ENCODE results near the gene NCOA7. TPM values are rescaled to one million over a fixed set of nuclear protein-coding genes. Genes with fewer than 3 reads are reported as not detected.

NCOA7 gene
- total RNA-seq, 1 donor: 34.0 TPM

DNA sequence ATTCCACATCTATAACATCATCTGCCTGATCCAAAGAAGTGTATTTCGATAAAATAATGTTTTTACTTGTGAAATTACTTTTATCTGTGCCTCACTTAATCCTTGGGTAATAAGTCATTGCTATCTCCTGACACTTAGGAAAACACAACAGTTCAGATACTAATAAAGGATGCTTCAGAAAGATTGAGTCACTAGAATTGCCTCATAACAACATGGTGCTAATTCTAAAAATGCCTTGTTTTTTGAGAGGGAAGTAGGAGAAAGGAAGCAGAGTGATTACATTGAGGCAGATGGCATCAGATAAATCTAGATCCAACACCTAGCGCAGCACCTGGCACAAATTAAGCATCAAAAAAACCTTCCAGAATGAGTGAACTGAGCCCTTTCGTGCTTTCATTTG, 69.0 kb downstream of the NCOA7 start:
- Histone ChIP-seq H3K4me3 (ENCODE audit: insufficient read depth, low read length) (no peak overlapping the region), H4K20me1 (ENCODE audit: insufficient read depth, low read length) (no peaks in the 10 kb centered on the region), H3K4me2 (ENCODE audit: insufficient read depth, low read length) (no peak overlapping the region), H3K4me1 (ENCODE audit: insufficient read depth, low read length) (no peaks in the 10 kb centered on the region), H2AFZ (ENCODE audit: low read length) (no peak overlapping the region), H3K9me3 (ENCODE audit: low read depth, low read length) (no peaks in the 10 kb centered on the region), H3K27ac (ENCODE audit: low read depth, low read length) (no peak overlapping the region), H3K79me2 (ENCODE audit: insufficient read depth, low read length) (no peaks in the 10 kb centered on the region), H3K36me3 (ENCODE audit: insufficient read depth, low read length) (no peaks in the 10 kb centered on the region), H3K27me3 (ENCODE audit: insufficient read depth, low read length) (no peaks in the 10 kb centered on the region)
- TF ChIP-seq, protein P1, sequence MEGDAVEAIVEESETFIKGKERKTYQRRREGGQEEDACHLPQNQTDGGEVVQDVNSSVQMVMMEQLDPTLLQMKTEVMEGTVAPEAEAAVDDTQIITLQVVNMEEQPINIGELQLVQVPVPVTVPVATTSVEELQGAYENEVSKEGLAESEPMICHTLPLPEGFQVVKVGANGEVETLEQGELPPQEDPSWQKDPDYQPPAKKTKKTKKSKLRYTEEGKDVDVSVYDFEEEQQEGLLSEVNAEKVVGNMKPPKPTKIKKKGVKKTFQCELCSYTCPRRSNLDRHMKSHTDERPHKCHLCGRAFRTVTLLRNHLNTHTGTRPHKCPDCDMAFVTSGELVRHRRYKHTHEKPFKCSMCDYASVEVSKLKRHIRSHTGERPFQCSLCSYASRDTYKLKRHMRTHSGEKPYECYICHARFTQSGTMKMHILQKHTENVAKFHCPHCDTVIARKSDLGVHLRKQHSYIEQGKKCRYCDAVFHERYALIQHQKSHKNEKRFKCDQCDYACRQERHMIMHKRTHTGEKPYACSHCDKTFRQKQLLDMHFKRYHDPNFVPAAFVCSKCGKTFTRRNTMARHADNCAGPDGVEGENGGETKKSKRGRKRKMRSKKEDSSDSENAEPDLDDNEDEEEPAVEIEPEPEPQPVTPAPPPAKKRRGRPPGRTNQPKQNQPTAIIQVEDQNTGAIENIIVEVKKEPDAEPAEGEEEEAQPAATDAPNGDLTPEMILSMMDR (IDR thresholded peaks at IDR 0.05; ENCODE audit: extremely low read depth, low read depth, low read length): no peak
- no peak for DNase-seq (ENCODE audit: insufficient read length, low spot score, missing footprints)

DNA sequence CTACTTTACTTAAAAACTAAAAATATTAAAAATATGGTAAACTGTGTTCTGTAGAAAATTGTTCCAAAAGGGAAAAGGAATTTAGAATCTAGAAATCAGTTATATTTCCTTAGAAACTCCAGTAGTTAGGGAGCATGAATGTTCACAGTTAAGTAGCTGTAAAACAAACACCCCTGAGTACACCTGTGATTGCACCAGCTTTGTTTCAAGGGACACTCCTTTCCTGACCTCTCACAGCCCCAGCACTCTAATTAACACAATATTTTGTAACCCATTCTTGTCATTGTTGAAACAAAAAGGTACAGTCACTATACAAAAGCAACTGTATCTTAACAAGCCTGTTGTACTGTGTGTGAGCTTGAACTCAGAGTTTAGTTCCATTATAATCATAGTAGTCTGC, 72.3 kb downstream of the NCOA7 start:
- Histone ChIP-seq H3K79me2 (ENCODE audit: insufficient read depth, low read length) (no peaks in the 10 kb centered on the region), H3K4me3 (ENCODE audit: insufficient read depth, low read length) (no peak overlapping the region), H3K9me3 (ENCODE audit: low read depth, low read length) (no peaks in the 10 kb centered on the region), H2AFZ (ENCODE audit: low read length) (no peak overlapping the region), H3K4me2 (ENCODE audit: insufficient read depth, low read length) (no peak overlapping the region), H3K36me3 (ENCODE audit: insufficient read depth, low read length) (no peaks in the 10 kb centered on the region), H3K4me1 (ENCODE audit: insufficient read depth, low read length) (peaks cover 9% of the 10 kb centered on the region), H4K20me1 (ENCODE audit: insufficient read depth, low read length) (no peaks in the 10 kb centered on the region), H3K27me3 (ENCODE audit: insufficient read depth, low read length) (no peaks in the 10 kb centered on the region), H3K27ac (ENCODE audit: low read depth, low read length) (no peak overlapping the region)
- DNase-seq (ENCODE audit: insufficient read length, low spot score, missing footprints): no peak
- TF ChIP-seq, protein P1 (IDR thresholded peaks at IDR 0.05; ENCODE audit: extremely low read depth, low read depth, low read length): no peak

DNA sequence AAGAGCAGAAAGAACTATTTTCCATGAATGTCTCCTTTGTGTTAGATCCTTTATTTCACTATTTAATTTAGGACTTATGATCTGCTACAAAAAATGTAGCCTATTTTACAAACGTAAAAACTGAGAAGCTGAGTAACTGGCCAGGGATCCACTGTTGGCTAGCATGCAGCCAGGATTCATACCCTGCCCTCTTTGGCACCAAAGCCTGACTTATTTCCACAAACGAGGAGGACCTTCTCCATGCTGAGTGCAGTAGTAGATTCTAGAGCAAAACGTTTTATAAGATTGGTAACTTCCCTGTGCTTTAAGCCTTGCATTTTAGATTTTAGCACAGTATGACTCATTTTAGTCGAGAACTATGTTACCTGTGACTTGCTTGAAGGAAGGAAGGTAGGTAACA, 74.3 kb downstream of the NCOA7 start:
- peaks cover 13% of the 10 kb centered on the region for H3K4me1 ChIP-seq (ENCODE audit: insufficient read depth, low read length)
- H3K4me2 ChIP-seq (ENCODE audit: insufficient read depth, low read length): no peak overlapping the region
- no peak overlapping the region for H2AFZ ChIP-seq (ENCODE audit: low read length)

DNA sequence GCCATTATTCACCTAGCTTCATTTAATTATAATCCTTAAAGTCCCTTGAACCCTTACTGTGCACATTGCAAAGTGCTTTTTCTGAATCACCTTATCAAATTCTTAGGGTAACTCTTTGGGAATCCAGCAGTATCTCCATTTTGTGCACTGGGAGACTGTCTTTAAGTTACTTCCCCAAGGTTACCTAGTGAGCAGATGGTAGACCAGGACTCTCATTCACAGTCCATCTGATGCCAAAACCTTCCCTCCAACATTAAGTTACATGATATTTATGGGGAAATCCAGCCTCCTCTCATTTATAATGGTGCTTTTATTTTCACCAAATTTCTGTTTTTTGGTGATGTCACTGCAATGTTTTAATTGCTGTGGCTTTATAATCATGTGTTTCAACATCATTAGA, 75.7 kb downstream of the NCOA7 start:
- H3K27me3 ChIP-seq (ENCODE audit: insufficient read depth, low read length): no peaks in the 10 kb centered on the region
- no peak overlapping the region for H3K4me2 ChIP-seq (ENCODE audit: insufficient read depth, low read length)
- TF ChIP-seq, protein P1 (IDR thresholded peaks at IDR 0.05; ENCODE audit: extremely low read depth, low read depth, low read length): no peak
- no peaks in the 10 kb centered on the region for H3K36me3 ChIP-seq (ENCODE audit: insufficient read depth, low read length)
- peaks cover 13% of the 10 kb centered on the region for H3K4me1 ChIP-seq (ENCODE audit: insufficient read depth, low read length)
- no peak overlapping the region for H2AFZ ChIP-seq (ENCODE audit: low read length)
- H3K4me3 ChIP-seq (ENCODE audit: insufficient read depth, low read length): no peak overlapping the region
- no peak overlapping the region for H3K27ac ChIP-seq (ENCODE audit: low read depth, low read length)
- H4K20me1 ChIP-seq (ENCODE audit: insufficient read depth, low read length): no peaks in the 10 kb centered on the region
- H3K79me2 ChIP-seq (ENCODE audit: insufficient read depth, low read length): no peaks in the 10 kb centered on the region
- H3K9me3 ChIP-seq (ENCODE audit: low read depth, low read length): no peaks in the 10 kb centered on the region
- no peak for DNase-seq (ENCODE audit: insufficient read length, low spot score, missing footprints)

More for the DNA sequence above, 74.3 kb downstream of the NCOA7 start:
- no peak for DNase-seq (ENCODE audit: insufficient read length, low spot score, missing footprints)
- Histone ChIP-seq H3K4me3 (ENCODE audit: insufficient read depth, low read length) (no peak overlapping the region), H3K27me3 (ENCODE audit: insufficient read depth, low read length) (no peaks in the 10 kb centered on the region), H4K20me1 (ENCODE audit: insufficient read depth, low read length) (no peaks in the 10 kb centered on the region), H3K27ac (ENCODE audit: low read depth, low read length) (no peak overlapping the region), H3K9me3 (ENCODE audit: low read depth, low read length) (no peaks in the 10 kb centered on the region), H3K79me2 (ENCODE audit: insufficient read depth, low read length) (no peaks in the 10 kb centered on the region), H3K36me3 (ENCODE audit: insufficient read depth, low read length) (no peaks in the 10 kb centered on the region)
- TF ChIP-seq, protein P1 (IDR thresholded peaks at IDR 0.05; ENCODE audit: extremely low read depth, low read depth, low read length): no peak
